Hindlimb muscle (tissue), 1 donor: ENCODE measurements around the gene GCLC. TPM values are rescaled to one million over a fixed set of nuclear protein-coding genes. Genes with fewer than 3 reads are reported as not detected.
"Not testable (repeated sequence)": the region's sequence is repeated elsewhere in the genome, so short reads cannot be mapped to it uniquely, and the experiment has no call there.

ENCODE experiments used
- DNase-seq: peaks from one replicate; pipeline ENCODE4 v3.0.0-alpha.2; 2013
- polyA plus RNA-seq: library from polyadenylated mRNA; unstranded; fragments of 120-200 nt; gene quantifications from one replicate; pipeline ENCODE4 v1.2.1, GENCODE V29; 2013; ENCODE audit not compliant: insufficient read length

The GCLC gene
- polyA plus RNA-seq, 1 donor = 9.4 TPM

- no peak for DNase-seq
Observed at GRCh38 chr6:53556986-53557715, 12.2 kb upstream of the GCLC start.

GRCh38 chr6:53553600-53553999 lies 8.7 kb upstream of the GCLC start:
- DNase-seq = not testable (repeated sequence)

- not testable (repeated sequence) for DNase-seq
Observed at GRCh38 chr6:53551681-53552080, 6.8 kb upstream of the GCLC start.

- peak; percentile 98 for DNase-seq
Observed at GRCh38 chr6:53547811-53548496, 3.1 kb upstream of the GCLC start.

- no peak for DNase-seq
Observed at GRCh38 chr6:53547166-53547810, 2.4 kb upstream of the GCLC start.

- DNase-seq = no peak
Observed at GRCh38 chr6:53546281-53546680, 1.4 kb upstream of the GCLC start.

- no peak for DNase-seq
Observed at GRCh38 chr6:53544217-53544469, 758 bp downstream of the GCLC start.

- DNase-seq = no peak
Observed at GRCh38 chr6:53543359-53544216, 1.3 kb downstream of the GCLC start.

GRCh38 chr6:53541900-53542299 lies 3.0 kb downstream of the GCLC start:
- DNase-seq = no peak

GRCh38 chr6:53540129-53540692 lies 4.7 kb downstream of the GCLC start:
- no peak for DNase-seq

- no peak for DNase-seq
Observed at GRCh38 chr6:53539561-53539960, 5.3 kb downstream of the GCLC start.

- no peak for DNase-seq
Observed at GRCh38 chr6:53536561-53536960, 8.3 kb downstream of the GCLC start.

GRCh38 chr6:53532942-53533341 lies 12.0 kb downstream of the GCLC start:
- no peak for DNase-seq

GRCh38 chr6:53532061-53532797 lies 12.7 kb downstream of the GCLC start:
- no peak for DNase-seq

GRCh38 chr6:53530780-53531386 lies 14.0 kb downstream of the GCLC start:
- no peak for DNase-seq

- DNase-seq = no peak
Observed at GRCh38 chr6:53530346-53530745, 14.6 kb downstream of the GCLC start.

- no peak for DNase-seq
Observed at GRCh38 chr6:53529324-53530036, 15.4 kb downstream of the GCLC start.

- no peak for DNase-seq
Observed at GRCh38 chr6:53528107-53528506, 16.8 kb downstream of the GCLC start.

- DNase-seq = no peak
Observed at GRCh38 chr6:53527249-53527765, 17.6 kb downstream of the GCLC start.

GRCh38 chr6:53526000-53526399 lies 18.9 kb downstream of the GCLC start:
- DNase-seq = no peak

GRCh38 chr6:53524455-53524815 lies 20.5 kb downstream of the GCLC start:
- no peak for DNase-seq
